ENCODE results near the gene TSHZ2. TPM values are rescaled to one million over a fixed set of nuclear protein-coding genes. Genes with fewer than 3 reads are reported as not detected.

TSHZ2 gene
- total RNA-seq, 4 donors from 2014 or later = 10.3 to 15.0 (median 12.9) TPM

DNA sequence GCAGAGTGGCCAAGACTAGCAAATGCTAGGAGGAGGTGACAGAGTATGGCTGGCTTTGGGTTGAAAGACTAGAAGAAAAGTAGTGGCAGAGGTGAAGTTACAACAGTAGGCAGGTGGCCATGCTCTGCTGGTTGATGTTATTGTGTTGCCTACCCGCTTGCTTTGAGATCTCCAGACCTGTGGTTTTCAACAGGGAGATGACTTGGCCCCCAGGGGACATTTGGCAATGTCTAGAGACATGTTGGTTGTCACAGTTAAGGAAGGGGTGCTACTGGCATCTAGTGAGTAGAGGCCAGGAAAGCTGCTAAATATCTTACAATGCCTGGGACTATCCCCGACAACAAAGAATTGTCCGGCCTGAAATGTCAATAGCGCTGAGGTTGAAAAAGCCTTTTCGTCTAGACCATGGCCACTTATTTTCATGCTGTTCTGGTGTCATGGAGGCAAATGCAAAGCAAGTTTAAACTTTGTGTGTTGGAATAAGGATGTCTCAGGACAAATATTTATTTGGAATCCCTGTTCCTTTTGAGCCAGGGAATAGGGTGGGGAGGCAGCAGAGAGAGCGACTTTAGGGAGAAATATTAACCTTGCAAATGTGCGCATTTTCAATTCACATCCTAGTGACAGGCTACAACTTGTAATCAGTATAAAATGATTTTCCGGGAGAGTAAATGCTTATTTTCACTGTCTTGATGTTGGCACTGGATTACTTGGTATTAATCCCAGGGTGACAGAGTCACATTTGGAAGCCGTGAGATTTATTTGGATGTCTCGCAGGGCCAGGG lies 417.6 kb downstream of the TSHZ2 start:
- H3K27me3 ChIP-seq = no peaks in the 10 kb centered on the region
- intact Hi-C loops (cut with DNase I) = no loop called here
- 85% methylated on average over 10 of the region's 10 CpGs for WGBS
- no peaks in the 10 kb centered on the region for H3K36me3 ChIP-seq
- no peak for DNase-seq (ENCODE audit: extremely low spot score)
- no peak overlapping the region for H3K27ac ChIP-seq (replicated peaks in 1 of 4)
- H3K9me3 ChIP-seq = no peaks in the 10 kb centered on the region
- no peak overlapping the region for H3K4me3 ChIP-seq
- H3K4me1 ChIP-seq = peaks cover 0 to 6% (median 0%) of the 10 kb centered on the region in 4 donors
- TF ChIP-seq POLR2AphosphoS5 (IDR thresholded peaks at IDR 0.05) (no peak), POLR2A (IDR thresholded peaks at IDR 0.05; ENCODE audit: low read depth) (no peak), CTCF (IDR thresholded peaks at IDR 0.05) (no peak), EP300 (IDR thresholded peaks at IDR 0.05) (no peak)

DNA sequence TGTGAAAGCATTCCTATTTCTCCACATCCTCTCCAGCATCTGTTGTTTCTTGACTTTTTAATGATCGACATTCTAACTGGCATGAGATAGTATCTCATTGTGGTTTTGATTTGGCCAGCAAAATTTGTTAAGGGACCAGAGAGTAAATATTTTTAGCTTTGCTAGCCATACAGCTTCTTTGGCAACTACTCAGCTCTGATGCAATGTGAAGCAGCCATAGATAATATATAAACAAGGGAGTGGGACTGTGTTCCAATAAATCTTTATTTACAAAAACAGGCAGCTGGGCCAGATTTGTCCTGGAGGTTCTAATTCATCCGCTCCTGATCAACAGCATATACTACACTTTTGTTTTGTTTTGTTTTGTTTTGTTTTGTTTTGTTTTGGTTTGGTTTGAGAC lies 418.6 kb downstream of the TSHZ2 start:
- Histone ChIP-seq H3K27ac (replicated peaks in 1 of 4) (no peak overlapping the region), H3K9me3 (no peaks in the 10 kb centered on the region), H3K27me3 (no peaks in the 10 kb centered on the region), H3K4me3 (no peak overlapping the region), H3K36me3 (no peaks in the 10 kb centered on the region), H3K4me1 (peaks cover 0 to 7% (median 0%) of the 10 kb centered on the region in 4 donors)
- 93% methylated on average over 2 of the region's 2 CpGs for WGBS
- intact Hi-C loops (cut with DNase I) = no loop called here
- no peak for DNase-seq (ENCODE audit: extremely low spot score)
- no peak for TF ChIP-seq CTCF (IDR thresholded peaks at IDR 0.05)
- TF ChIP-seq POLR2AphosphoS5 (IDR thresholded peaks at IDR 0.05) = no peak
- no peak for TF ChIP-seq POLR2A (IDR thresholded peaks at IDR 0.05; ENCODE audit: low read depth)
- TF ChIP-seq EP300 (IDR thresholded peaks at IDR 0.05) = no peak

DNA sequence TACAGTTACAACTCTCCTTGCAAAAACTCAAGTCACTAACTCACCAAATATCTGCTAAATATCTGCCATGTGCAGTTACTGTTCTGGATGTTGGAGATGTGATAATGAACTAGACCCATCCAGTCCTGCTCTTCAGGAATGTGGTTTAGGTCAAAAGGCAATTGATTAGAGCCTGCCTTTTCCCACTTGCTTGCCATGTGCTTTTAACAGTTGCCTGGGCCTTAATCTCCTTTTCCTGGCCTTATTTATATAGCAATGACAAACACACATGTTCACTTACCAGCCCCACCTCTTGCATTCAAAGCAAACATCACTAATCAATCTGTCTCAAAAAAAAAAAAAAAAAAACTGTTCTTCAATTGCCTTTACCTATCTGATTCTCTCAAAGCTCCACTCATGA lies 422.3 kb downstream of the TSHZ2 start:
- H3K27me3 ChIP-seq = no peaks in the 10 kb centered on the region
- H3K9me3 ChIP-seq = no peaks in the 10 kb centered on the region
- no peak for DNase-seq (ENCODE audit: extremely low spot score)
- peaks cover 0 to 7% (median 0%) of the 10 kb centered on the region in 4 donors for H3K4me1 ChIP-seq
- intact Hi-C loops (cut with DNase I) = no loop called here
- H3K4me3 ChIP-seq = no peak overlapping the region
- no peaks in the 10 kb centered on the region for H3K36me3 ChIP-seq
- no peak overlapping the region for H3K27ac ChIP-seq (replicated peaks in 1 of 4)
- no peak for TF ChIP-seq POLR2AphosphoS5 (IDR thresholded peaks at IDR 0.05)
- no peak for TF ChIP-seq EP300 (IDR thresholded peaks at IDR 0.05)
- TF ChIP-seq POLR2A (IDR thresholded peaks at IDR 0.05; ENCODE audit: low read depth) = no peak
- TF ChIP-seq CTCF (IDR thresholded peaks at IDR 0.05) = no peak

- no peaks in the 10 kb centered on the region for H3K27me3 ChIP-seq
- intact Hi-C loops (cut with DNase I) = no loop called here
- 48% methylated on average over 5 of the region's 5 CpGs for WGBS
- no peak overlapping the region for H3K27ac ChIP-seq (replicated peaks in 1 of 4)
- H3K36me3 ChIP-seq = no peaks in the 10 kb centered on the region
- H3K4me3 ChIP-seq = no peak overlapping the region
- TF ChIP-seq POLR2AphosphoS5 (IDR thresholded peaks at IDR 0.05) = no peak
- TF ChIP-seq EP300 (IDR thresholded peaks at IDR 0.05) = no peak
- no peak for TF ChIP-seq CTCF (IDR thresholded peaks at IDR 0.05)
- TF ChIP-seq POLR2A (IDR thresholded peaks at IDR 0.05; ENCODE audit: low read depth) = no peak
- H3K4me1 ChIP-seq = peaks cover 0 to 7% (median 0%) of the 10 kb centered on the region in 4 donors
- H3K9me3 ChIP-seq = no peaks in the 10 kb centered on the region
- no peak for DNase-seq (ENCODE audit: extremely low spot score)
These were observed 423.2 kb downstream of the TSHZ2 start for GRCh38 chr20:53395188-53395923.

All from esophagus muscularis mucosa (tissue), 4 donors.